Right kidney (tissue), 1 donor: ENCODE data around the gene HDAC4.
"Not testable (repeated sequence)": the region's sequence is repeated elsewhere in the genome, so short reads cannot be mapped to it uniquely, and the experiment has no call there.

Experiments
- DNase-seq: peaks from one replicate; pipeline ENCODE4 v3.0.0-alpha.2; 2016

Gene HDAC4

GRCh38 chr2:239294571-239295054 is 106.2 kb downstream of the HDAC4 start:
- DNase-seq = no peak

- DNase-seq = no peak
These were observed 106.9 kb downstream of the HDAC4 start for GRCh38 chr2:239293775-239294430.

DNA sequence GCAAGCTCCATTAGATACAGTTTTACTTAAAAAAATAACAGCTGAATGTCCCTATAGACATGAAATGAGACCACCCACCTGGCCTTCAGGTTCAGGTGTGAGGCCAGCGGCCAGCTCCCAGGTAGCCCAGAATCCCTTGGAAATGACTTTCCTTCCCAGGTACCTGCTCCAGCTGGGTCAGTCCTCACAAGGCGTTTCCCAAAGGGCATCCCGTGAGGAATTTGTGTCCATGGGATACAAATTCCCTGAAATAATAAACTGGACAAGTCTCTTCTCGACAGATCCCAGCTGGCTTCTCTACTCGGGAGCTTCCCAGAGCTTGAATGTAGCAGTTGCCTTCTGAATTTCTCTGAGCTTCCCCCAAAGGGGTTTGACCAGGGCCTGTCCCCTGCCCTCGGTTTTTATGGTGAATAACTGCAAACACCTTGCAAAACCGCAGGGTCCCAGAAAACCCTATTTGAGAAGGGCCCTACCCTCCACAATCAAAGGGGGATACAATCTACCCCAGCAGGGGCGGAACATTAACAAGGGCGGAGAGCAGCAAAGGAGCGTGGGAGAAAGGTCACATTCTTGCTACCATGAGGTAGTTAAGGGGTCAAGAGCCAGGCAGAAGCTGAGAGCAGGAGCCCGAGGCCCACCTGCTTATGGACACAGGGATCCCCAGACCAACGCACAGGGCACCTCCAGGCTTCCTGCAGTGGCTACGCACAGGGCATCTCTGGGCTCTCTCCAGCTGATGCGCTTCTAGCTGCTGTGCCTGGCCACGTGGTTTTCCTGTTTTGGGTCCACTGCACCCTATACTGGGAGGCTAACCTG is 107.7 kb downstream of the HDAC4 start:
- DNase-seq = no peak

GRCh38 chr2:239292531-239292930 is 108.3 kb downstream of the HDAC4 start:
- DNase-seq = no peak

- no peak for DNase-seq
These were observed 109.1 kb downstream of the HDAC4 start for GRCh38 chr2:239291475-239292350.

DNA sequence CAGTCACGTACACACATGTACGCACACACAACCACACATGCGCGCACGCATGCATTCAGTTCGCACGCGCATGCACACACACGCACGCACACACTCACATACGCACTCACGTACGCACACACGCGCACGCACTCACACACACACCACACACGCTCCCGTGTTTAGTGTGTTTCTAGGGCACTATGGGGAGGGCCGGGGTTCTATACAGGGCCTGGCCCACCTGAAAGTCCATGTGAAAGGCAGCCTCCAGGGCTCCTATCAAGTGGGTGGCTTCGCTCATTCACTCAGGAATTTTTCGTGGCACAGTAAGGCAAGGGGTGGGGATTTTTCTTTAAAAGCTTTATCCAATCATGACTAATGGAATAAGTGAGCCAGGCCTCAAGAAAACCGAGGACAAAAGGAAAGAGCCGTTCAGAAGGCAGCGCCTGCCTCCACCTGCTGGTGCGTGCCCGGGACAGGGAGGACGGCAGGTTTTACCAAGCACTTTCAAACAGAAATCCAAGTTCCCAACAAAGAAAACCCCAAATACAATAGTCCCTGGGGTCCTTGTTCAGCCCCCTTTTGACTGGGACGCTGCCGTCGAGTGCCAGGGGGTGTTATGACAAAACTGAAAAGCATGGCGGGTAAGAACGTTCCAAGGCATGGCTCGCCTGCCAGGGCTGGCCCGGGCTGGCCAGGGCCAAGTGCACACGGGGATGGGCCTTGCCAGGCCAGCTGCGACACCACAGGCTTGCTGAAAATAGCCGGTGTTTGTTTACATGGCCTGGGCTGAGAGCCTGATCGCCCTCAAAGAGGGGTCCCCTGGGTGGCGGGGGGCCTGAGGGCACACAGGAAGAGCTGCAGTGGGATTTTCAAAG is 110.0 kb downstream of the HDAC4 start:
- no peak for DNase-seq

GRCh38 chr2:239289545-239289944 is 111.3 kb downstream of the HDAC4 start:
- no peak for DNase-seq

- DNase-seq = no peak
These were observed 111.8 kb downstream of the HDAC4 start for GRCh38 chr2:239288951-239289511.

DNA sequence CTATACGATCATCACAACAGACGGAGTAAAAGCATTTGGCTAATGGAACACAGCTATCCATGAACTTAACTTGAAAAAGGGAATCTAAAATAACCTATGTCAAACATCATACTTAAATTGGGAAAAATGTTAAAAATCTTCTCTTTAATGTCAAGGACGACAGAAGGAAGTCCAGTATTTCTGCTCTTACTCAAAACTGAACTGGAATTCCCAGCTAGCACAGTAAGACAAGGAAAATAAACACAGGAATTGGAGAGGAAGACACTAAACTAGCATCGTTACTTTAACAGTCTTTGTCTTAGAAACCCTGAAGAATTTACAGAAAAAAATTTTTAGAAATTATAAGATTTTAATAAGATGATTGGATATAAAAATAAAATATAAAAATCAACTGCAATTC is 112.6 kb downstream of the HDAC4 start:
- no peak for DNase-seq

DNA sequence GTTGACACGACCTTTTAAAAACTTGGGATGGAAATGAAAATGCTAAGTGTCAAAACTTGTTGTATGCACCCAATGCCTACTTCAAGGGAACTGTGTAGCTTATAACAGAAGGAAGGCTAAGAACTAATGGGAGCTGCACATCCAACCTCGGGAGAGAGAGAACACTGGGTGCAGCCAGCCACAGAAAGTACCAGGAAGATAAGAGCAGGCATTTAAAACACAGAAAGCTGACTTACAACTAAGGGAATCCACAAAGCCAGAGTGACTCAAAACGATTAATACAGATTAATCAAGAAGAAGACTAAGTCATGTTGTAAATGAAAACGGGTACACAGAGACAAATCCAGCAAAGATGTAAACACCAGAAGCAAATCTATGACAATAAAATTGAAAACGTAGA is 113.4 kb downstream of the HDAC4 start:
- no peak for DNase-seq

GRCh38 chr2:239286901-239287300 is 113.9 kb downstream of the HDAC4 start:
- DNase-seq = no peak

DNA sequence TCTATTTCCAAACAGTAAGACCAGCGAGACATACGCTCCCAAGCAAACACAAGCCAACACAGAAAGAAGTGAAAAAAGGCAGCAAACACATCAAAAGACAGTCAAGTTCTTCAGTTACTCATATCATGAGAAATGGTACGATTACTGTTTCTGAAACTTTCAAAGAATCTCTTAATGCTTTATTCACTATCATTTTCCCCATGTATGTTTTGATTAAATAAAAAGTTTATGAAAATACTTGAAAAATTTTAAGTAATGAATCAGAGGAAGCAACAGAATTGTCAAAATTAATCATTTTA is 114.9 kb downstream of the HDAC4 start:
- no peak for DNase-seq

GRCh38 chr2:239285071-239285931 is 115.5 kb downstream of the HDAC4 start:
- DNase-seq = no peak

- DNase-seq = no peak
These were observed 116.6 kb downstream of the HDAC4 start for GRCh38 chr2:239283961-239284795.

DNA sequence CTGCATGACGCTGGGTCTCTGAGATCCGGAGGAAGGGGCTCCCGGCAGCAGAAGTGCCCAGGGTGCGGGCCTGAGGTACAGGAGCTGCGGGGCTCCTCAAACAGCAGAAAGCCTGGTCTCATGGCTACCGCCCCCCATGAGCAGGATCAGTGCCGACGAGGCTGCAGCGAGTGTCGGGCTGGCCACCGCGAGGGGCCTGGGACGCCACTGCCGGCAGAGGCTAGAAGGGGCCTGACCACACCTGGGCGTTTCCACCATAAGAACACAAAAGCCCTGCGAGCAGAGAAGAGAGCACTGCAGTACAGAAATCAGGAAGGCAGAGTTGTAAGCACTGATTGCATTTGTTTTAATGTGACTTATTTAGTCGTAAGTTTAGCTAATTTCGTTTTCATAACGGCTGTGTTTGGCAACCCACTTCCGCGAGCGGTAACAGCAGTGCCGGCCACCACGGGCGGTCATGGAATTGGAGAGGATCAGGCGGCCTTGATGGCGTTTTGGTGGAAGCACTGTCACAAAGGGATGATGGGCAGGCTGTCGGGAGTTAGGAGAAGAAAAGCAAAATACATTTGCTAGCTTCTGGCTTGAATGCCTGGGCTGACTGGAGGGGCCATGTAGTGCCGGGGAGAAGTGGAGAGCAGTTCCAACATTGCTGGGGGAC is 117.4 kb downstream of the HDAC4 start:
- no peak for DNase-seq

DNA sequence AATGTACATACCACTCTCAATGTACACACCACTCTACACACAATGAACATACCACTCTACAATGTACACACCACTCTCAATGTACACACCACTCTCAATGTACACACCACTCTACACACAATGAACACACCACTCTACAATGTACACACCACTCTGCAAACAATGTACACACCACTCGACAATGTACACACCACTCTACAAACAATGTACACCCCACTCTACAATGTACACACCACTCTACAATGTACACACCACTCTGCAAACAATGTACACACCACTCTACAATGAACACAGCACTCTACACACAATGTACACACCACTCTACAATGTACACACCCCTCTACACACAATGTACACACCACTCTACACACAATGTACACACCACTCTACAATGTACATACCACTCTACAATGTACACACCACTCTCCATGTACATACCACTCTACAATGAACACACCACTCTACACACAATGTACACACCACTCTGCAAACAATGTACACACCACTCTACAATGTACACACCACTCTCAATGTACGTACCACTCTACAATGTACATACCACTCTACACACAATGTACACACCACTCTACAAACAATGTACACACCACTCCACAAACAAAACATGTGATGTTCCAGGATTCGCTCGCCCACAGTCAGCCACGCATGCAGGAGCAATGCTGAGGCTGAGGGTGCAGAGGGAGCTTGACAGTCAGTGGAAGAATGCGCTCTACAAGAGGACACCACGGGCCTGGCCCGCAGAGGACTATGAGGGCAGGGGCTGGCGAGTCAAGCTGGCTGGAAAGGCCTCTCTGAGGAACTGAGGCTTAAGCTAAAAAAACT is 118.2 kb downstream of the HDAC4 start:
- DNase-seq = no peak

DNA sequence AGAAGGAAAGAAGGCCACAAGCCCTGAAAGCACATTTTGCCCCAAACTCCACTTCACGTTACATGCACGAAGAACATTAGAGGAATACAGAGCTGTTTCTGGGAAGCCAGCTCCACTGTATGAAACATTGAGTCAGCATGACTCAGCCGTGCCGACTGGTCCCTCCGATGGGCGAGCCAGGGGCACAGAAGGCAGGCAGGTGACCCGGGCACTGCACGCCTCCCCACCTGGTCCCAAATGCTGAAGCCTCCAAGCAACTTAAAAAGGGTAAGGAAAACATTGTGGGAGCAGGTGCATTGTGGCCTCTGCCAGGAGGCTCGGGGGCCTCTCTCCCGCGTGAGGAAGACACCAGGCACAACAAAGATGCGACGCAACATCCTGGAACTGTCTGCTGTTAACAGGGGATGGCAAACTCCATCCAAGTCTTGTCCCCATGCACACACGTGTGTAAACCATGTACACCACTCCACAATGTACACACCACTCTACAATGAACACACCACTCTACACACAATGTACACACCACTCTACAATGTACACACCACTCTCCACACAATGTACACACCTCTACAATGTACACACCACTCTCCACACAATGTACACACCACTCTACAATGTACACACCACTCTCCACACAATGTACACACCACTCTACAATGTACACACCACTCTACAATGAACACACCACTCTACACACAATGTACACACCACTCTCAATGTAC is 120.4 kb downstream of the HDAC4 start:
- not testable (repeated sequence) for DNase-seq
